Stimulated activated CD8-positive, alpha-beta memory T cell treated with anti-CD3 and anti-CD28 coated beads, Interleukin-12 subunit alpha, Interleukin-12 subunit beta, amount 100 ng/mL, for 4 hours (primary cell): ENCODE measurements around the gene CBARP.

Experiments used
- DNase-seq: peaks from one replicate; pipeline ENCODE4 v3.0.0-alpha.2; 2020; ENCODE audit warnings: low read depth

Gene CBARP

DNA sequence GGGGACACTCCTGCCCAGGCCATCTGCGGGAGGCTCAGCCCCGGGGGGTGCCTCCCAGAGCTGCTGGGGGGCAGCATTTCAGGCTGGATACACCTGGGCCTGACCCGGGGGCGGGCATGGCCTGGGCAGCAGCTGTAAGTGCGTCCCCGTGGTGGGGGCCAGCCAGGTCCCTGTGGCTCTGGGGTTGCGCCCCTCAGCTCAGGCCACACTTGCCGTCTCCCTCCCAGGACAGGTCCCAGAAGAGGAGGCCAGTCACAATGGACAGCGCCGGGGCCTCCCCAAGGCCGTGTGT lies 11.6 kb downstream of the CBARP start:
- no peak for DNase-seq

- no peak for DNase-seq
These were observed 12.2 kb downstream of the CBARP start for GRCh38 chr19:1225440-1226226.

- DNase-seq: no peak
These were observed 13.0 kb downstream of the CBARP start for GRCh38 chr19:1224847-1225246.

GRCh38 chr19:1224047-1224825 lies 13.6 kb downstream of the CBARP start:
- no peak for DNase-seq

GRCh38 chr19:1223018-1223855 lies 14.6 kb downstream of the CBARP start:
- no peak for DNase-seq

GRCh38 chr19:1222394-1222793 lies 15.4 kb downstream of the CBARP start:
- no peak for DNase-seq

- DNase-seq: no peak
These were observed 15.9 kb downstream of the CBARP start for GRCh38 chr19:1221904-1222255.

DNA sequence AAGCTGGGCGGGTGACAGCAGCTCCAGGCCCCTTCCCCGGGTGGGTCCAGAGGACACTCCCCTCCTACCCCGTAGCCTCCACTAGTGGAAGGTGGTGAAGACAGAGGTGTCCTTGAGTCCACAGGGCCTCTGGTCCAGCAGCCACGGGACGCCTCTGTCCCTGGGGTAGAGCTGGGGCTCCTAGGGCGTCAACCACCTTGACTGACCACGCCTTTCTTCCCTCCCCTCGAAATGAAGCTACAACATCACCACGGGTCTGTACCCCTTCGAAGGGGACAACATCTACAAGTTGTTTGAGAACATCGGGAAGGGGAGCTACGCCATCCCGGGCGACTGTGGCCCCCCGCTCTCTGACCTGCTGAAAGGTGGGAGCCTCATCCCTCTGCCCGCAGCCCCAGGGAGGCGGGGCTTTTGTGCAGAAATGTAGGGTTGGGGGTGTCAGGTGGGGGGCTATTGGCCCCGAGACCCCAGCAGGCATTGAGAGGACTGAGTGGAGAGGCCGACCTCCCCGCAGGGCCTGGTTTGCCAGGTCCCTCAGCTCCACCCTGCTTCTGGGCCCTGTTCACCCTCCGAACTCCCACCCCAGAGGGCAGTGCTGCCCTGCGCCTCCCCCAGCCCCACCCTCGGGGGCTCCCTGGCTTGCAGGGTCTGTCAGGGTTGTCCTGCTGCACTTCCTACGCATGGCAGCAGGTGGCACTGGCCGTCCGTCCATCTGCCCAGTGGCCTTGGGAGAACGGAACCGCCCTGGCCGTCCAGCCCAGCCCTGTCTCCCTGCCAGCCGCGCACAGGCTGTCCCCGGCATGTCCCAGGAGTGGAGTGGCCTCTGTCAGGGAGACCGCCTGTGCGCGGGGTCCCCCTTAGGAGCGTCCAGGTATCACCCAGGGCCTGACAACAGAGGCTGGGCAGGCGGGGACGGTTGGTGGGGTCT lies 16.6 kb downstream of the CBARP start:
- no peak for DNase-seq

DNA sequence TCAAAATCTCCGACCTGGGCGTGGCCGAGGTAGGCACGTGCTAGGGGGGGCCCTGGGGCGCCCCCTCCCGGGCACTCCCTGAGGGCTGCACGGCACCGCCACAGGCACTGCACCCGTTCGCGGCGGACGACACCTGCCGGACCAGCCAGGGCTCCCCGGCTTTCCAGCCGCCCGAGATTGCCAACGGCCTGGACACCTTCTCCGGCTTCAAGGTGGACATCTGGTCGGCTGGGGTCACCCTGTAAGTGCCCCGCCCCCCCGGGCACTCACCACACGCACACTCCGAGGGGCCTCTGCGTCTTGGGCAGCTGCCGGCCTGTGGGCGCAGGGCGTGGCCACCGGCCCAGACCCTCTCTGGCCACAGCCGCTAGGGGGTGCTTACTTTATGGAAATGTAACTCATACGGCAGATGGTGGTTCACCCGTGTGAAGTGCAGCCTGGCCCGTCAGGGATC lies 17.3 kb downstream of the CBARP start:
- no peak for DNase-seq

DNA sequence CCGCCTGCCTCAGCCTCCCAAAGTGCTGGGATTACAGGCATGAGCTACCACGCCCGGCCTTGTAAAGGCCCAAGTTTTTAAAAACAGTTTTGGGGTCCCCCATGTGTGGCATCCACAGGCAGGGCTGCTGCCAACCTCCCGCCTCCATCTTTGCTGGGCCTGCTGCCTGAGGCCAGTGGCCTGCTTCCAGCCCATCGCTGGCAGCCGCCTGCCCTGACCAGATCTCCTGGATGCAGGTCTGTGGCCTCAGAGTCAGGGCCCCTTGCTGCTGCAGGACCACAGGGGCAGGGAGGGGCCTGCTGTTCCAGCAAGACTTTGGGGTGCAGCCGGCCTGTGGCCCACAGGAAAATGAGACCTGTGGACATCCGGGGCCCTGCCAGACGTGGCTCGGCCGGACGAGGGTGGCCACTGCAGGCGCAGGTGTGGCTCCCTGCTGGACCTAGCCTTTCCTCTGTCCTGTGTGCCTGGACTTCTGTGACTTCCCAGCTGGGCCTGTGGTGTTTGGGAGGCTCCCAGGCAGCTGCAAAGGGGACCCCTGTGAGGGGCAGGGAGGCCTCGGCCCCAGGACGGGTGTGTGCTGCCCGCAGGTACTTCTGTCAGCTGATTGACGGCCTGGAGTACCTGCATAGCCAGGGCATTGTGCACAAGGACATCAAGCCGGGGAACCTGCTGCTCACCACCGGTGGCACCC lies 17.9 kb downstream of the CBARP start:
- DNase-seq: no peak

DNA sequence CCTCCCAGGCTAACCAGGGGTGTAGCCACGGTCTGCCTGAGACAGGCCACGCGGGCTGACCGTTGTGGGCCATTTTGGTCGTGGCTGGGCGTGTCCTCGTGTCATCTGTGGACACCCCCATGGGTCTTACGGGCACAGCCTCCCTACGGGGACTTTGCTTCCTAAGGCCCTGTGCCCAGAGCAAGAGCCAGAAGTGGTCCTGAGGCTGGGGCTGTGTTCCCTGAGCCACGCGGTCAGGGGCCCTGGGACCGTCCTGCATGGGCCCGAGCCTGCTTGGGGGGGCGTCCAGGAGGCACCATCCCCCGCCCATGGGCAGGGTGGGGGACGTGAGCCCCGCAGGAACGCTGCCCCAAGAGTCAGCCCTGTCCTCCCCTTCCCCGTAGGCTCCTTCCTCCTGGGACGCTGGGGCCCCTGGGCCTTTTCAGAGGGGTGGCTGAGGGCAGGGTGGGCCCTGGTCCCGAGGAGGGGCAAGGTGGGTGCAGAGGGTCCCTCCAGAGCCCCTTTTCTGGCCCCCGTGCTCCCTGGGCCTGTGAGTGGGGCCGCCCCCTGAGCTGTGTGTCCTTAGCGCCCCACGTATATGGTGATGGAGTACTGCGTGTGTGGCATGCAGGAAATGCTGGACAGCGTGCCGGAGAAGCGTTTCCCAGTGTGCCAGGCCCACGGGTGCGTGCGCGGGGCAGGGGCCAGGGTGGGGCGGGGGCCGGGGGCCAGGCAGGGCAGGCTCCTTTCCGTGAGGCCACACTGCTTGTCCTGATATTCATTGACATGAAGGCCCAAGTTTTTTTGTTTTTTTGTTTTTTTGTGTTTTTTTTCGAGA lies 18.8 kb downstream of the CBARP start:
- no peak for DNase-seq

- DNase-seq: no peak
These were observed 20.4 kb downstream of the CBARP start for GRCh38 chr19:1217366-1217765.

DNA sequence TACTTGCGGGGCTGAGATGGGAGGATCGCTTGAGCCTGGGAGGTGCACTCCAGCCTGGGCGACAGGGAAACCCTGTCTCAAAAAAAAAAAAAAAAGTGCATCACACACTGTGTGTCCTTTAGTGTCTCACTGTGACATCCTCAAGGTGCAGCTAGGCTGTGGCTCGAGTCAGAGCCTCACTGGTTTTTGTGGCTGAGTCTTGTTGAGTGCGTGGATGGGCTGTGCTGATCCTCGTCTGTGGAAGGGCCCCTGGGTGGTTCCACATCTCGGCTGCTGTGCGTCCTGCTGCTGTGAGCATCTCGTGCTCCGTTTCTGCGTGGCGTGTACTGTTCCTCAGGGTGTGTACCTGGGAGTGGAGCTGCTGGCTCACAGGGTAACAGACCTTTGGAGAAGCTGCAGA lies 21.0 kb downstream of the CBARP start:
- no peak for DNase-seq

DNA sequence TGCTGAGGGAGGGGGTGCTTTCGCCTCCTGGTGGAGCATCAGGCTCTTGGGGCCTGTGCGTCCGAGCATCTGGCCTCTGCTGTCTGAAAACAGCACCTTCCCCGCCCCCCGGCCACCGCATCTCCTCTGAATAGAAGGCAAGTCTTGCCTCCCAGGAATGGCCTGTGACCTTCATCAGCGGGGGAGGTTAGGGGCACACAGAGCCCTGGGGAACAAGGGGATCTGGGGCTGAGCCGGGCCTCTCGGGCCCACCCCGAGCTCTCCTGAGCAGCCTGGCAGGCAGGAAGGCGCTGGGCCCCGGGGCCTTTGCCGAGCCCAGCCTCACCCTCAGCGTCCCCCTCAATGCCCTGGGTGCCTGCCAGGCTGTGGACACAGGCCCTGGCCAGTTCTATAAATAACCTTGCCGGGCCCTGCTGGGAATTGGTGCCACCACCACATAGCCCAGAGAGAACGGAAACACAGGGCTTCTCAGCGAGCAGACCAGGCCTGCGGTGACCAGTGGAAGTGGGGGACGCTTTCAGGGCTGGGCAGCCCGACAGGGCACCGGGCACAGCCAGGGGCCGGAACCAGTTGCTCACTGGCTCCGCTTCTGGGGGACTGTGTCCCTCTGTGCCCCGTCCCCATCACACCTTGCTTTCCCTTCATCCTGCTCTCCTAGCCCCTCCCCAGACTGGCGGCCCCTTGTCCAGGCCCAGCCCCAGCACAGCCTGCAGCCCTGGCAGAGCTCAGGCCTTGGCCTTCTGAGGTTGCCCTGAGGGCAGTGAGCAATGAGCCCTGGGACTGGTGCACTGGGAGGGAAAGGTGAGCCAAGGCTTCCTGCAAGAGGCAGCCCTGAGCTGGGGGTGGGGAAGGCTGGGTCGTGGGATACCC lies 22.7 kb downstream of the CBARP start:
- DNase-seq: no peak

GRCh38 chr19:1214299-1214861 lies 23.4 kb downstream of the CBARP start:
- no peak for DNase-seq

DNA sequence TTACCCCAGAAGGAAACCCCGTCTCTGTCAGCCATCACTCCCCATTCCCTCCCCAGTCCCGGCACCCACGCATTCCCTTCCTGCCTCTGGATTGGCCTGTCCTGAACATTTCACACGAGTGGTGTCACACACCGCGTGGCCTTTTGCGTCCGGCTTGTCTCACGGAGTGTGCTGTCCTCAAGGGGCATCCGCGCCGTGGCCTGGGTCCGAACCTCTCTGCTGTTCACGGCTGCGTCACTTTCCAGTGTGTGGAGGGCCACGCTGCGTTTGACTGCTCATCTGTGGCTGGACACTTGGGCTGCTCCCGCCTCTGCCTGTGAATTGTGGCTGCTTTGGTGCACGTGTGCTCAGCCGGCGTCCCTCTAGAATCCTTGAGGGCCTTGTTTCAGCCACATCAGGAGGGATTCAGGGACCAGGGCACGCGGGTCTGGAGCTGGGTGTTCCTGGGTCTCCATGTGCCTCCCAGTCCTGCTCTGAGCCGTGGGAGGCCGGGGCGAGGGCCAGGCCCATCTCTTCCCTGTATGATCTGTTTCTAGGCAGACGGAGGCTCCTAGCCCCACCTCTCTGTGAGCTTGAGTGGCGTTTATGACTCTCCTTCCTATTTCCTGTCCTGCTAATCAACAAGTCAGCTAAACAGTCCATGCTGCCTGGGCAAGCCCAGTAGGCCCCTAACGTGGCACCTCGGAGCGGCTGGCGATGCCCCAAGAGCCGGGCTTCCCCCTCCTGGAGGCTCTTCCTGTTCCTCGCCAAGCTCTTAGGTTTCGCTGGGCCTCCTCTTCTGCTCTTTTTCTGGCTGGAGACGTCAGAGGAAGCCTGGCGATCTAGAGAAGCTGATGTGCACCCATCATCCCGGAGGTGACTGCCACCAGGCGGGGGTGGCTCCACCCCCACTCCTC lies 24.2 kb downstream of the CBARP start:
- no peak for DNase-seq

GRCh38 chr19:1211494-1212234 lies 26.1 kb downstream of the CBARP start:
- DNase-seq: no peak
